Right atrium auricular region (tissue), 2 donors: Measurements from ENCODE around the gene ABCB9. TPM values are rescaled to one million over a fixed set of nuclear protein-coding genes. Genes with fewer than 3 reads are reported as not detected.

ENCODE experiments used
- DNase-seq: peaks from one replicate; pipeline ENCODE4 v3.0.0-alpha.2; 2019; ENCODE audit warnings: low spot score
- H3K27ac ChIP-seq, 2 donors: fragments of 200-600 bp; sonication (generic); 1 replicate in 1 of 2; 2 replicates in 1 of 2; pipeline ENCODE4 v1.5.1; 2016 to 2019
- H3K27me3 ChIP-seq, 2 donors: fragments of 200-600 bp; sonication (generic); one replicate each; pipeline versions ENCODE4 v1.5.1 to v1.6.0; 2017 to 2019
- H3K36me3 ChIP-seq: fragments of 200-600 bp; sonication (generic); one replicate; pipeline ENCODE4 v1.5.1; 2016
- H3K4me1 ChIP-seq, 2 donors: fragments of 200-600 bp; sonication (generic); one replicate each; pipeline versions ENCODE4 v1.5.1 to v1.6.0; 2017 to 2019
- H3K4me3 ChIP-seq, 2 donors: fragments of 200-600 bp; sonication (generic); 1 replicate in 1 of 2; 2 replicates in 1 of 2; pipeline ENCODE4 v1.5.1; 2017 to 2019; ENCODE audit warnings: mild to moderate bottlenecking in 1 of 2, moderate library complexity in 1 of 2
- H3K9me3 ChIP-seq, 2 donors: fragments of 200-600 bp; sonication (generic); one replicate each; pipeline ENCODE4 v1.5.1; 2019
- CTCF ChIP-seq, 2 donors: fragments of 200-600 bp; sonication (generic); IDR thresholded peaks; one replicate each; pipeline ENCODE4 v1.5.1; 2019; ENCODE audit warnings: antibody characterized with exemption in 2 of 2
- total RNA-seq, 2 donors: library from RNA; depleted of rRNA; stranded (reverse); fragments of >200 nt; gene quantifications; one replicate each; pipeline ENCODE4 v1.1.0, GENCODE V29; 2016

The ABCB9 gene
- total RNA-seq, 2 donors from 2014 or later, result 4.9 to 5.7 TPM

DNA sequence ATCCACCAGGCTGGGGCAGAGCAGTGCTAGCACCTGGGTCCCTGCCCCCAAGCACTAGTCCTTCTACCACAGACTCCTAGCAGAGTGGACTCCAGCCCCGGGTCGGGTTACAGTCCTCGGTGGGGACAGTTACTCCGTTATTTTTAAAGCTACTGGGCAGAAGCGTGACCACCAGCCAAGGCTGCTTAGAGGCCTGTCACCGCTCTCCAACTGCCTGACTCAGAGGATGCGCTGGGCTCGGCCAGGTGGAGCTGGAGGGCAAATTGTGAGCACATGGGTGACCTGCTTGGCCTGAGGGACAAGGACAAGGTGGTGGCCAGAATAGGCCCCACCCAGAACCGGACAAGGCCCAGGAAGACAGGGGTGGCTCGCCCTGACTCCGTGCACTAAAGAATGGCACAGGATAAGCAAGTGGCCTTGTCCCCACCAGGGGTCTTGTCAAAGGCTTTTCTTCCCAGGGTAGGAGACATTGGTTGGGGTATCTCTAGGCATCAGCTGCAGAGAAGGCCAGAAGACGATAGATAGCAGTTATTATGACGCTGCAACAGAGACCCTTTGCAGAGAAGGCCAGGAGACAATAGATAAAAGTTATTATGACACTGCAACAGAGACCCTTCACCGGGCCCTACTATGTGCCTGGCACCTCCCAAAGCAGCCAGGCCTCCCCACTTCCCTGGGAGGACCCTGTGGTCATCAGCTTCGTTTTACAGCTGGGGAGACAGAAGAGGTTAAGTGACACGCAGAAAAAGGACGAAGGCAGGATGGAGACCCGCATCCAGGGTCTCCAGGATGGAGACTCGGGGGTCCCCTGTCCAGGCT, 1.6 kb downstream of the ABCB9 start:
- H3K4me1 ChIP-seq, result peaks cover 0 to 52% of the 10 kb centered on the region in 2 donors
- DNase-seq, result no peak
- H3K27ac ChIP-seq, result peak overlapping the region; percentile 56 to 84
- H3K9me3 ChIP-seq, result no peaks in the 10 kb centered on the region
- no peak for TF ChIP-seq CTCF (IDR thresholded peaks at IDR 0.05)
- H3K36me3 ChIP-seq, result peaks cover 5% of the 10 kb centered on the region
- no peak overlapping the region for H3K4me3 ChIP-seq
- H3K27me3 ChIP-seq, result no peaks in the 10 kb centered on the region

GRCh38 chr12:122963941-122964265, 2.4 kb downstream of the ABCB9 start:
- Histone ChIP-seq H3K9me3 (no peaks in the 10 kb centered on the region), H3K4me3 (no peak overlapping the region), H3K36me3 (peaks cover 12% of the 10 kb centered on the region), H3K4me1 (peaks cover 0 to 52% of the 10 kb centered on the region in 2 donors), H3K27me3 (no peaks in the 10 kb centered on the region), H3K27ac (peak overlapping the region; percentile 56 to 84)
- no peak for TF ChIP-seq CTCF (IDR thresholded peaks at IDR 0.05)
- no peak for DNase-seq

DNA sequence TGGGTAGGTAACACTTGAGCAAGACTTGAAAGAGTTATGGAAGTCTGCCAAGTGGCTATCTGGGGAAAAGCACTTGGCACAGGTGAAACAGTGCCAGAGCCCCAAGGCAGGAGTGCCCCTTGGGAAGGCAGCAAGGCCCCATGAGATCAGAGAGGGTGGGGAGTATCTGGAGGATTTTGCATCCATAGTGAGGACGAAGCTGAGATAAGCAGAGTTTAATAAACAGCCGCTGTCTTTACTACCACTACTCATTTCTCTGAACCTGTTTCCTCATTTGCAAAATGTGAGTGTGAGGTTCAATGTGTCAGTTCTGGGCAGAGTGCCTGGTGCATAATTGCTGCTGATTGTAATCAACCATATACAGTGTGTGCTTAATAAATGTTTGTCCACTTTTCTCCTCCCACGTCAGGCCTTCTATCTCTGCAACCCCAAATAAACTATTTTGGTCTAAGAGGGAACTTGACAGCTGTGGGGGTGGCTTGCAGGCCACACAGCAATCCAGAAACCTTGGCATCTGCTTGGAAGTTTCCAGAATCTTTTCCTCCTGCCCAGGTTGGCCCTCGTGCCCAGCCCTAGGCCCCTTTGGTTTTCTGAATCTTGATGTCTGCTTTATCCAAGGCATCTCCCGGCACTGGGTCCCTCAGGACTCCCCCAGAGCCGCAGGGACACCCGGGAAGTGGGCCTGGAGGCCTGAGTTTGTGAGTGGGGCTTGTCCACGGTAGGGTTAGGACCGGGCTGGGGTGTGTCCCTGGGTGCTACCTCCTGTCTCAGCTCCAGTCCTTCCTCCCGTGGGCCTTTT, 4.5 kb downstream of the ABCB9 start:
- DNase-seq, result no peak
- no peak overlapping the region for H3K4me3 ChIP-seq
- H3K36me3 ChIP-seq, result peaks cover 12% of the 10 kb centered on the region
- no peaks in the 10 kb centered on the region for H3K9me3 ChIP-seq
- H3K27me3 ChIP-seq, result no peaks in the 10 kb centered on the region
- no peak for TF ChIP-seq CTCF (IDR thresholded peaks at IDR 0.05)
- peaks cover 0 to 52% of the 10 kb centered on the region in 2 donors for H3K4me1 ChIP-seq
- peak overlapping the region; percentile 76 to 84 for H3K27ac ChIP-seq

GRCh38 chr12:122960193-122960569, 6.1 kb downstream of the ABCB9 start:
- no peaks in the 10 kb centered on the region for H3K9me3 ChIP-seq
- H3K4me3 ChIP-seq, result no peak overlapping the region
- no peak for TF ChIP-seq CTCF (IDR thresholded peaks at IDR 0.05)
- peaks cover 12% of the 10 kb centered on the region for H3K36me3 ChIP-seq
- H3K27me3 ChIP-seq, result no peaks in the 10 kb centered on the region
- no peak overlapping the region for H3K27ac ChIP-seq
- peaks cover 0 to 38% of the 10 kb centered on the region in 2 donors for H3K4me1 ChIP-seq
- no peak for DNase-seq

GRCh38 chr12:122959566-122960192, 6.6 kb downstream of the ABCB9 start:
- Histone ChIP-seq H3K27me3 (no peaks in the 10 kb centered on the region), H3K9me3 (no peaks in the 10 kb centered on the region), H3K4me1 (peaks cover 0 to 33% of the 10 kb centered on the region in 2 donors), H3K27ac (no peak overlapping the region), H3K36me3 (peaks cover 12% of the 10 kb centered on the region), H3K4me3 (no peak overlapping the region)
- DNase-seq, result no peak
- TF ChIP-seq CTCF (IDR thresholded peaks at IDR 0.05), result no peak
